Activated CD4-positive, alpha-beta T cell treated with anti-CD3 and anti-CD28 coated beads, Interleukin-2, Interleukin-4, amounts not matched to agents 100 ng/mL and 50 ng/mL, durations not matched to agents 16 hours and 8 hours (primary cell): ENCODE results near the gene PACRG.

Experiments
- DNase-seq: peaks from one replicate; pipeline ENCODE4 v3.0.0-alpha.2; 2020; ENCODE audit warnings: low spot score

PACRG gene

DNA sequence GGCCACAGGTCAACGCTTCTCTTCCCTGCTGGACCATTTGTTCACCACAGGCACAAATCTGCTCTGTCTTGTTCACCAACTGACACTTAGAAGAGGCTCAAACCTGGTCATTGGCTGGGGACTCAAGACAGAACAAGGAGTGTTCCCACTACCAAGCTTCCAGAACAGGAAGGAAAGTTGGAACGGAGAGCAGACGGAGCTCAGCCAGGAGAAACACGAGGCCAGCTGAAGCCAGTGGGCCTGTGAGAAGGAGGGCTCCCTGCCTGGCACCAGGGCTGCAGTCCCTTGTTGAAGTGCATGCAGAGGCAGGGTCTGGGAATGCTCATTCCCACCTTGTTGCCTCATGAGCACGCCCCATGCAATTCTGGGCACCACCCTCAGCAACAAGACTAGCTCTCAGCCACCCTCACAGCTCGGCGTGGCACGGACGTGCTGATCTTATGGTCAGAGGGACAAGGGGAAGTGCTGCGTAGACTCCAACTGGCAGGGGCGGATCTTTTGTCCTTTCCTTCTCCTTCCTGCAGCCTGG lies 450.2 kb downstream of the PACRG start:
- DNase-seq, result no peak

- no peak for DNase-seq
Measured at GRCh38 chr6:163179061-163179460, 451.3 kb downstream of the PACRG start.

GRCh38 chr6:163179721-163180120 lies 451.9 kb downstream of the PACRG start:
- no peak for DNase-seq

GRCh38 chr6:163180874-163181541 lies 453.2 kb downstream of the PACRG start:
- no peak for DNase-seq

GRCh38 chr6:163181666-163182180 lies 453.9 kb downstream of the PACRG start:
- no peak for DNase-seq

DNA sequence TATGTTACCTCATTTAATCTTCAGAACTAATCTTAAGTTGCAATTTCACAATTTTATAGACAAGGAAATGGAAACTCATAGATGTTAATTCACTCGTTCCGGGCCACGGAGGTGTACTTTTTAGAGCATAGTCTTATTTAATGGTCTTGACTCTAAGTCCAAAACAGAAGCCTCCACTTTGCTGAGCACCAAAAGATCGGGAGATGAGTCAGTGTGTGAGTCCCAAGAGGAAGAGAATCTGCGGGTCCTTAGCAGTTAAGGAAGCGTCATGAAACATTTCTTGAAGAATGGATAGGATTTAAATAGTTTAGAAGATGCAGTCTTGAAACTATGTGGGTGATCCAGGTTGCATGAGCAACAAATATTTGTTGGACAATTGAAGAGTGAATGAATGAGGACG lies 454.9 kb downstream of the PACRG start:
- no peak for DNase-seq

DNA sequence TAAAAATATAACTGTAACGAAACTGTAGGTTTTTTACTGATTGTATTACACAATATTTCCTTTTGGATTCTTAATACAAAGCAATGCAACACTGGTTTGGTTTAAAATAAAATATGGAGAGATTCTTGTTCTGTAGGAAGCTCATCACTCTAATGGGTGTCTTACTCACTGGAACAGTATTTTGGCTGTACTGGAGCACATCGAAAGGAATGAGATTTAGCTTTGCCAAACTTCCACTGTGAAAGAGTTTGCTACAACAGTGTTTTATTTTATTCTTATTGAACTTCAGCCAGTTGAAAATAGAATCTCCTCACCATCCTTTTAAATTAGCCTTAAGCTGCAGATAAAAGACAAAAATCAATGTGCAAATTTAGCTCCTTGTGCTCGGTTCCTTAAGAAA lies 456.0 kb downstream of the PACRG start:
- DNase-seq, result no peak

- DNase-seq, result no peak
Measured at GRCh38 chr6:163185744-163186143, 458.0 kb downstream of the PACRG start.

- no peak for DNase-seq
Measured at GRCh38 chr6:163186527-163186926, 458.8 kb downstream of the PACRG start.

DNA sequence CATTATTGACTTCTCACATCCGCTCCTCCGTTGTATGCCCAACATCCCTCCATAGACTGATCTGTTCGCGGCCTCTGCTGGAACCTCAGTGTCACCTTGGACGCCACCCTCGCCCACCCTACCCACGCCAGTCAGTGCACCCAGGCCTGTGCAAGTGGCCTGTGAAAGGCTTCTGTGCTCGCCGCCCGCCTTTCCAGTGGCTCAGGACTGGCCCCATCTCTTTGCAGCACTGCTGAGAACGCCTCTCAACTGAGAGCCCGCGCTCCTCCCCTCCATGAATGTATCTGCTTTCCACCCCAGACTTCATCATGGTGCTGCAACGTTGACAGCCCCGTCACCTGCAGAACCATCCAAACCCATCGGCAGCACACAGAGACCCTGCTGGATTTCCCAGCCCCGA lies 459.4 kb downstream of the PACRG start:
- no peak for DNase-seq

GRCh38 chr6:163187606-163188005 lies 459.8 kb downstream of the PACRG start:
- DNase-seq, result no peak

- no peak for DNase-seq
Measured at GRCh38 chr6:163188746-163189145, 461.0 kb downstream of the PACRG start.

GRCh38 chr6:163189609-163190008 lies 461.8 kb downstream of the PACRG start:
- DNase-seq, result no peak

GRCh38 chr6:163190786-163191185 lies 463.0 kb downstream of the PACRG start:
- DNase-seq, result no peak

DNA sequence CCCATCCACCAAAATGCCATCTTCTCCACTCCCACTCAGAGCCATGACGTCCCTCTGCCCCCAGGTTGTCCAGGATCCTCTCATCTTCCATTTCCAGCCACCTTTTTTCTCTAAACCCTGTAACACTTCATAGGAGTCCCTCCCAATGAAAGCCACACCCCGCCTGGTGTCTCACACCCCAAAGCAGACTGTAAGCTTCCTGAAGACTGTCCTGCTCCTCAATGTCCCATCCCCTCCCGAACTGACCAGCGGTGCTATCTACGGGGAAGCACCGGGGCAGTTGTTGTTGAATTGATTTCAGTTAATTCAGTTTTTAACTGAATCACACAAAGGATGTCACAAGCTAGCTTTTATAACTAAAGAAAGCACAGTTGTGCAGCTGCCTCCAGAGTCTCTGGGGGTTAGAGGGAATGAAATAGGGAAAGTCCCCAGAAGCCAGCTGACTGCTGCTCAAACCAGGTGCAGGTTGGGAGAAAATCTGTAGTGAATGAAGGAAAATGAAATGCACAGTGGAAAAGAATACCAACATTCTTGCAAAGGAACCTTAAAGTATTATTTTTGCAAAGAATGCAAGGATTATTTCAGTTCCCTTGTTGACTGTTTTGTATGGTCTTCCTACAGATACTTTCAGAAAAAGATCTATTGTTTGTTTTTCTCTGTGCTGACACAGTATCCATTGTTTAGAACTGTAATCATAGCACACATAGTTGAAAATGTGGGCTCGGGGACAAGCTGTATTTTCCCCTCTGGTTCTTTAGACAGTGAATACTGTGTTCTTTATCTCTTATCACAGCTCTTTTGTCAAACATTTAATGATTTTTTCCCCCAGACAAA lies 464.1 kb downstream of the PACRG start:
- no peak for DNase-seq

GRCh38 chr6:163192591-163192990 lies 464.8 kb downstream of the PACRG start:
- DNase-seq, result no peak

DNA sequence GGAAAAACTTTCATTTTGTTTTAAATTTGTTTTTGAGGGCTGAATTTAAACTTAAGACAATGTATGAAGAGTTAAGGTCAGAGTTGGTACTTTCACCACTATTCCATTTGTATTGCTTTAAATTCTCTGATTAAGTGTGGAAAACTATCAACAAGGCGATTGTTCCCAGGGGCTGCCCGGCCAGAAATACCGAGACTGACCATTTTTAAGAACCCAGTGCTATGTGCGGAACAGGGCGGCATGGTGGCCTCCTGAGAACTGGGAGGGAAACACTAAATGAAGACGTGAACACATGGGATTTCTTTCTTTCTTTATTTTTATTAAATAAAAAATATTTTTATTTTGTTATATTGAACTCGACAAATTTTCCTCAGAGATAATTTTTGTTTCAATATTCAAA lies 465.6 kb downstream of the PACRG start:
- no peak for DNase-seq

DNA sequence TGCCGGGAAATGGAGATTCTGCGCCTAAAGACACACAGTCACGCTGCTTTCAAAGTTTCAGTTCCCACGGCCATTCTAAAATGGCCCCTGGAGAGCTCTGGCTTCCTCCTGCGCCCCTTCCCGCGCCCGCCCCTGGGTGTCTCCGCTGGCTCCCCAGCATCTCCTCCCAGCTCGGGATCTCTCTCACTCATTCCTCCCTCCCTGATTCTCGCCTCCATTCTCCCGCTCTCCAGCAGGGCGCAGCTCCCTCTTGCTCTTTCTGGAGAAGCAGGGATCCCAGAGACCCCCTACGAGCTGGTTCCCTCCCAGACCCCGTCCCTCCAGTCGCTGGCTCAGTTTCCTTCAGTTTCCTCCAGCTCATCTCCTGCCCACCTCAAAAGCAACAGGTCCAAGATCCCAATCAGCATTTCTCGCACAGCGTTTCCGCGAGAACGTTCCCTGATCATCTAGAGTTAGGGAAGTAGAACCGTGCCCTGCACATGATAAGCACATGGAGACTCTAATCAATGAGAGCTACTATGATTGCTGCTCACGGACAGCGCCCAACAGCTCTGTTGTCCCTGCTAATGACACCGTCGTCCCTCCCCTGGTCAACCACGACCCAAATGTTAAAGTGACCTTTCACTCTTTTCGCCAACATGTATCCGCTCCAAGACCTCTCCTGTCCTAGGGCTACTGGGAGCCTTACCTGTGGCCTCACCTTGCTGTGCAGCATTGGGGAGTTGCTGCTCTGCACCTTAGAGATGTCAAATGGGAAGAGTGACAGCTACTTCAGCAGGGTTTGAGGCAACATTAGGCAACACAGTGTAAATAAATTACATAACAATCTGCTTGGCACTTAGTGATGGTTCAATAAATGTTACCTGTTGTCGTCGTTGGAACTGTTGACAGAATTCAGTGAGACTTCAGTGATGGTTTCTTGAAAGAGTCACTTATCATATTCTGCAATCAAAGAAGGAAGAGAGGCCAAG lies 468.2 kb downstream of the PACRG start:
- no peak for DNase-seq

- no peak for DNase-seq
Measured at GRCh38 chr6:163197839-163198238, 470.1 kb downstream of the PACRG start.

DNA sequence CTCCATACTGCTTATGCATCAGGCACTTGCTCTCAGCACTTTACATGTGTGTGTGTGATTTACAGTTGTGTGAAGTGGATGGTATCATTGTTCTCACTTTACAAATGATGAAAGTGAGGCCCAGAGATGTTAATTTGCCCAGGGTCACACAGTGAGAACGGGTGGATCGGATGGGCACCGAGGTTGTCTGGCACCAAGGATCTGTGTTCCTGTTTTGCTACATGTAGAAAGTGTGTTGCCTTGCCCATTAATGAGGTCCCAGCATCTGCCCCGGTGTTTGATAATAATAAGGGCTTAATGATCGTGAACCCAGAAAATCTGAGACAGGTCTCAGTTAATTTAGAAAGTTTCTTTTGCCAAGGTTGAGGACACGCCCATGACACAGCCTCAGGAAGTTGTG lies 470.6 kb downstream of the PACRG start:
- DNase-seq, result no peak

GRCh38 chr6:163199371-163199770 lies 471.6 kb downstream of the PACRG start:
- no peak for DNase-seq

GRCh38 chr6:163200289-163200688 lies 472.5 kb downstream of the PACRG start:
- DNase-seq, result no peak
